Transverse colon (tissue), 3 donors: ENCODE results near the gene MYH9.

Experiments used
- POLR2A ChIP-seq: fragments of 450-650 bp; IDR thresholded peaks from one replicate; pipeline ENCODE4 v1.6.1; 2016; ENCODE audit warnings: antibody characterized with exemption, mild to moderate bottlenecking, moderate library complexity
- TF ChIP-seq, protein P1 (sequence below), 5 experiments: fragments of 200-600 bp in 3 of 5; fragments of 450-650 bp in 2 of 5; sonication (generic) in 3 of 5; IDR thresholded peaks; 1 replicate in 2 of 5; 2 replicates in 3 of 5; pipeline ENCODE4 v1.5.1; 2016 to 2017; ENCODE audit warnings: antibody characterized with exemption in 5 of 5, inconsistent platforms in 3 of 5, mild to moderate bottlenecking in 2 of 5, moderate library complexity in 1 of 5

DNA sequence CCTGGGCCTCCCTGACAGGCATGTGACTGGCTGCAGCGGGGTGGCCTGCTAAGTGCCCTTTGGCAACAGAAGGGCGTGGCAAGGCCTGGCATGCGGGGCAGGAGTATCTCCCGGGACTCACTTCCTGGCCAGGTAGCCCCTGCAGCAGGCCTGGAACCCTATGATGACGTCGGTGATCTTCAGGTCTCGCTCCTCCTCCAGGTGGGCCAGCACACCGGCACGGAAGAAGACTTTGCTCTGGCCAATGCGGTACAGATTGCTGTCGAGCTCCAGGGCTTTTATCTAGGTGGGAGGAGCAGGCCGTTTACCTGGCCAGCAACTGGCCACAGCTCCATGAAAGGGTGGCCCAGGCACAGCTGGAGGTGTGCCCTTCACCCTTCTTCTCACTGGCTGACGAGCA lies 83.9 kb downstream of the MYH9 start:
- TF ChIP-seq, protein P1, sequence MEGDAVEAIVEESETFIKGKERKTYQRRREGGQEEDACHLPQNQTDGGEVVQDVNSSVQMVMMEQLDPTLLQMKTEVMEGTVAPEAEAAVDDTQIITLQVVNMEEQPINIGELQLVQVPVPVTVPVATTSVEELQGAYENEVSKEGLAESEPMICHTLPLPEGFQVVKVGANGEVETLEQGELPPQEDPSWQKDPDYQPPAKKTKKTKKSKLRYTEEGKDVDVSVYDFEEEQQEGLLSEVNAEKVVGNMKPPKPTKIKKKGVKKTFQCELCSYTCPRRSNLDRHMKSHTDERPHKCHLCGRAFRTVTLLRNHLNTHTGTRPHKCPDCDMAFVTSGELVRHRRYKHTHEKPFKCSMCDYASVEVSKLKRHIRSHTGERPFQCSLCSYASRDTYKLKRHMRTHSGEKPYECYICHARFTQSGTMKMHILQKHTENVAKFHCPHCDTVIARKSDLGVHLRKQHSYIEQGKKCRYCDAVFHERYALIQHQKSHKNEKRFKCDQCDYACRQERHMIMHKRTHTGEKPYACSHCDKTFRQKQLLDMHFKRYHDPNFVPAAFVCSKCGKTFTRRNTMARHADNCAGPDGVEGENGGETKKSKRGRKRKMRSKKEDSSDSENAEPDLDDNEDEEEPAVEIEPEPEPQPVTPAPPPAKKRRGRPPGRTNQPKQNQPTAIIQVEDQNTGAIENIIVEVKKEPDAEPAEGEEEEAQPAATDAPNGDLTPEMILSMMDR (IDR thresholded peaks at IDR 0.05), result no peak
- TF ChIP-seq POLR2A, result no peak
